GM21737 (cell line): Measurements from ENCODE around the gene UNC5CL.
"Not testable (repeated sequence)": the region's sequence is repeated elsewhere in the genome, so short reads cannot be mapped to it uniquely, and the experiment has no call there.

Source experiments
- ATAC-seq: cut with Tn5 transposase; IDR thresholded peaks from one replicate; pipeline ENCODE4 v1.9.1; 2021; ENCODE audit warnings: mild to moderate bottlenecking, moderate library complexity; ENCODE audit not compliant: unreplicated experiment

The UNC5CL gene

GRCh38 chr6:41011673-41012072, 27.3 kb downstream of the UNC5CL start:
- no peak for ATAC-seq

- no peak for ATAC-seq
Measured at GRCh38 chr6:41009669-41010068, 29.4 kb downstream of the UNC5CL start.

GRCh38 chr6:41008011-41008410, 31.0 kb downstream of the UNC5CL start:
- ATAC-seq, result no peak

- not testable (repeated sequence) for ATAC-seq
Measured at GRCh38 chr6:41006980-41007379, 32.0 kb downstream of the UNC5CL start.

GRCh38 chr6:41006217-41006616, 32.8 kb downstream of the UNC5CL start:
- ATAC-seq, result not testable (repeated sequence)

- ATAC-seq, result no peak
Measured at GRCh38 chr6:41002168-41002567, 36.9 kb downstream of the UNC5CL start.

- ATAC-seq, result no peak
Measured at GRCh38 chr6:41000248-41000647, 38.8 kb downstream of the UNC5CL start.

GRCh38 chr6:40999569-40999968, 39.5 kb downstream of the UNC5CL start:
- ATAC-seq, result no peak

GRCh38 chr6:40998661-40999060, 40.4 kb downstream of the UNC5CL start:
- ATAC-seq, result no peak

GRCh38 chr6:40997234-40997957, 41.6 kb downstream of the UNC5CL start:
- ATAC-seq, result no peak

- ATAC-seq, result no peak
Measured at GRCh38 chr6:40996591-40997233, 42.3 kb downstream of the UNC5CL start.

- no peak for ATAC-seq
Measured at GRCh38 chr6:40992746-40993145, 46.3 kb downstream of the UNC5CL start.

GRCh38 chr6:40990301-40990700, 48.7 kb downstream of the UNC5CL start:
- ATAC-seq, result no peak

GRCh38 chr6:40989204-40990169, 49.5 kb downstream of the UNC5CL start:
- no peak for ATAC-seq

- no peak for ATAC-seq
Measured at GRCh38 chr6:40988634-40989033, 50.4 kb downstream of the UNC5CL start.

- ATAC-seq, result no peak
Measured at GRCh38 chr6:40986921-40987819, 51.9 kb downstream of the UNC5CL start.

- ATAC-seq, result no peak
Measured at GRCh38 chr6:40986364-40986763, 52.7 kb downstream of the UNC5CL start.

GRCh38 chr6:40983752-40984151, 55.3 kb downstream of the UNC5CL start:
- ATAC-seq, result no peak

GRCh38 chr6:40982917-40983316, 56.1 kb downstream of the UNC5CL start:
- ATAC-seq, result no peak

- no peak for ATAC-seq
Measured at GRCh38 chr6:40978687-40979289, 60.2 kb downstream of the UNC5CL start.
